Activated gamma-delta T cell (primary cell): ENCODE results near the gene GMIP.
"Not testable (repeated sequence)": the region's sequence is repeated elsewhere in the genome, so short reads cannot be mapped to it uniquely, and the experiment has no call there.

Experiments
- DNase-seq: peaks from one replicate; lab custom pipeline; 2025; lab: John Stamatoyannopoulos, UW
- total RNA-seq, 2 donors: gene quantifications; one replicate each; lab custom pipeline; 2026; lab: John Stamatoyannopoulos, UW

The GMIP gene
- total RNA-seq = 142 reads per million in 2 donors

DNA sequence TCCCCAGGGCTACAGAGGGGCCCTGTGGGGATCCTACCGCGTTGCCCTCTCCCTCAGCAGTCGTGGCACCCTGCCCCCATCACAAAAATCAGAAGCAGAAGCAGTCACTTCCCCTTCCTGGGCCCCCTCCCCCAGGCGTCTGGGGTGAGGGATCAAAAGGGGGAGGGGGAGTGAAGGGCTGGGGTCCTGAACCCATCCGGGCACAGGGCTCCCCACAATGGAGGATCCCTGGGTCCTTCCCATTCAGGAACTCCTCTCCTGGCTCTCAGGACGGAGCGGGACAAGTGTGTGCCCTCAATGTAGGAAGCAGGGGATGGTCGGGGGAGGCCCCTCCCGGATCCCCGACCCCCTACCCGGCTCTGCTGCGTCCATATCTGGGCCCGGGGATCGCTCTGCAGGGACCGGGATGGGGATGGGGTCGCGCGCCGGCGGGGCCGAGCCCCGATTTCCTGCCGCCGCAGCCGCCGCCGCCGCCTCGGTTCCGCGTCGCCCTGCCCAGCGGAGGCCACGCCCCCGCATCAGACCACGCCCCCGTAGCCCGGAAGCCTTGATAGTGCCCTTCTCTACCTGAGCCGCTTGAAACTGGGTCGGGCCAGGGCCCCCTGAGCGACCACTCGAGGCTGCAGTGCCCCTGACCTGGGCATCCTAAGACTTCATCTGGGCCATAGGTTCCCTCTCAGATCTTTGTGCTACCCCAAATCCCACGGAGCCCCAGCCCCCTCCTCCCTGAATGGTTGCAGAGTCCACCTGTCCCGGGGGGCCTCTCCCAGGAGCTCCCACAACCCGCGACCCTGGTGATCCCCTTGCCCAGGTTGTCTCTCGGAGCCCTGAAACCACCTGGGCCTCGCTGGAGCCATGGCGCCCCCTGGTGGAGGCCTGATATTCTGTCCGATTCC lies at the start of gene GMIP:
Gene GMIP, minus strand, starts transcription at position 500 of the 896 bp plus-strand sequence. Its CDS starts 128 bp downstream, at position 372.
- peak; percentile 74 for DNase-seq

- DNase-seq = no peak
Measured at GRCh38 chr19:19691683-19692082, 48.2 kb upstream of the GMIP start.

GRCh38 chr19:19689023-19689422 lies 45.6 kb upstream of the GMIP start:
- not testable (repeated sequence) for DNase-seq

- no peak for DNase-seq
Measured at GRCh38 chr19:19687090-19687489, 43.6 kb upstream of the GMIP start.

DNA sequence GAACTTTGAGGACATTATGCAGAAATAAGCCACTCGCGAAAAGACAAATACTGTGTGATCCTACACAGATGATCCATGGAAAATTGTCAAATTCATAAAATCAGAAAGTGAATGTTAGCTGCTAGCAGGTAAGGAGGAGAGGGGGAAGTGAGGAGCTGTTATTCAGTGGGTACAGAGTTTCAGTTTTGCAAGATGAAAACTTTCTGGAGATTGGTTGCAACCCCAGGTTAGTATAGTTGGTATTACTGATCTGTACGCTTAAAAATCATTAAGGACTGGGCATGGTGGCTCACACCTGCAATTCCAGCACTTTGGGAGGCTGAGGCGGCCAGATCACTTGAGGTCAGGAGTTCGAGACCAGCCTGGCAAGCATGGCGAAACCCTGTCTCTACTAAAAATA lies 43.1 kb upstream of the GMIP start:
- DNase-seq = no peak

GRCh38 chr19:19686119-19686518 lies 42.7 kb upstream of the GMIP start:
- not testable (repeated sequence) for DNase-seq

DNA sequence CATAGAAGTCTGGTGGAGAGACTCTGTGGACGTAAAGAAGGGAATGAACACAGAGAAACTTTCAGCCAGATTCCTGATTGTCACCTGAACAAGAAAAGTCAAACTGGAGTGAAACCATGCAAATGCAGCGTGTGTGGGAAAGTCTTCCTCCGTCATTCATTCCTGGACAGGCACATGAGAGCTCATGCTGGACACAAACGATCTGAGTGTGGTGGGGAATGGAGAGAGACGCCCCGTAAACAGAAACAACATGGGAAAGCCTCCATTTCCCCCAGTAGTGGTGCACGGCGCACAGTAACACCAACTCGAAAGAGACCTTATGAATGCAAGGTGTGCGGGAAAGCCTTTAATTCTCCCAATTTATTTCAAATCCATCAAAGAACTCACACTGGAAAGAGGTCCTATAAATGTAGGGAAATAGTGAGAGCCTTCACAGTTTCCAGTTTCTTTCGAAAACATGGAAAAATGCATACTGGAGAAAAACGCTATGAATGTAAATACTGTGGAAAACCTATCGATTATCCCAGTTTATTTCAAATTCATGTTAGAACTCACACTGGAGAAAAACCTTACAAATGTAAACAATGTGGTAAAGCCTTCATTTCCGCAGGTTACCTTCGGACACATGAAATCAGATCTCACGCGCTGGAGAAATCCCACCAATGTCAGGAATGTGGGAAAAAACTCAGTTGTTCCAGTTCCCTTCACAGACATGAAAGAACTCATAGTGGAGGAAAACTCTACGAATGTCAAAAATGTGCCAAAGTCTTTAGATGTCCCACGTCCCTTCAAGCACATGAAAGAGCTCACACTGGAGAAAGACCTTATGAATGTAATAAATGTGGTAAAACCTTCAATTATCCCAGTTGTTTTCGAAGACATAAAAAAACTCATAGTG lies 36.0 kb upstream of the GMIP start:
- no peak for DNase-seq

DNA sequence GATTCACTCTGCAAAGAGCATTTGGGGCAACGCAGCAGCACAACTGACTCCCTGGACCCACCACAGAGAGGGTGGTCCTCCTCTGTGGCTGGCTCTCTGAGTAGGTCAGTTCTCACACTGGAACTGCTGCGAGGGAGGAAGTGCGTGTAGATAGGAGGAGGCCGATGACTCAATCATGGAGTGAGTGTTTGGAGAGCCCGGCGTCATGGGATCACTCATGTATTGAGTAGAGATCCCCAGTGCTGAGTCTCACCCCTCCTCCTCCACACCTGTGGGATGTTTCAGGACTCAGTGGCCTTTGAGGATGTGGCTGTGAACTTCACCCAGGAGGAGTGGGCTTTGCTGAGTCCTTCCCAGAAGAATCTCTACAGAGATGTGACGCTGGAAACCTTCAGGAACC lies 34.1 kb upstream of the GMIP start:
- DNase-seq = no peak

GRCh38 chr19:19674315-19674714 lies 30.9 kb upstream of the GMIP start:
- no peak for DNase-seq

DNA sequence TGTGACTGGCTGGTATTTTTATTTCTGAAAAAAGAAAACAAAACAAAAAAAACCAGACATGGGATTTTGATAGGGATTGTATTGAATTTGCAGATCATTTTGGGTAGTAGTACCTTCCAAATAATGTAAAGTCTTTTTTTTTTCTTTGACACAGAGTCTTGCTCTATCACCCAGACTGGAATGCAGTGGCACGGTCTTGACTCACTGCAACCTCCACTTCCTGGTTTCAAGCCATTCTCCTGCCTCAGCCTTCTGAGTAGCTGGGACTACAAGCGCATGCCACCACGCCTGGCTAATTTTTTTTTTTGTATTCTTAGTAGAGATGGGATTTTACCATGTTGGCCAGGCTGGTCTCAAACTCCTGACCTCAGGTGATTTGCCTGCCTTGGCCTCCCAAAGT lies 29.4 kb upstream of the GMIP start:
- DNase-seq = no peak

GRCh38 chr19:19670070-19670551 lies 26.7 kb upstream of the GMIP start:
- DNase-seq = no peak

- peak; percentile 81 for DNase-seq
Measured at GRCh38 chr19:19668230-19669012, 25.0 kb upstream of the GMIP start, which contains the start of gene ZNF101. Gene ZNF101, plus strand, starts transcription at chr19:19668839. Its CDS starts 125 bp downstream, at chr19:19668964.

DNA sequence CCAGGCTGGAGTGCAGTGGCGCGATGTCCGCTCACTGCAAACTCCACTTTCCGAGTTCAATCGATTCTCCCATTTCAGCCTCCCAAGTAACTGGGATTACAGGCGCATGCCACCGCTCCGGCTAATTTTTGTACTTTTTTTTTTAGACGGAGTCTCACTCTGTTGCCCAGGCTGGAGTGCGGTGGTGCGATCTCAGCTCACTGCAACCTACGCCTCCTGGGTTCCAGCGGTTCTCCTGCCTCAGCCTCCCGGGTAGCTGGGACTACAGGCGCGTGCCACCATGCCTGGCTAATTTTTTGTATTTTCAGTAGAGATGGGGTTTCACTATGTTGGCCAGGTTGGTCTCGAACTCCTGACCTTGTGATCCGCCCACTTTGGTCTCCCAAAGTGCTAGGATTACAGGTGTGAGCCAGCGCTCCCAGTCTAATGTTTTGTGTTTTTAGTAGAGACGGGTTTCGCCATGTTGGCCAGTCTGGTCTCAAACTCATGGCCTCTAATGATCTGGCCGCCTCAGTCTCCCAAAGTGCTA lies 22.0 kb upstream of the GMIP start:
- DNase-seq = not testable (repeated sequence)

DNA sequence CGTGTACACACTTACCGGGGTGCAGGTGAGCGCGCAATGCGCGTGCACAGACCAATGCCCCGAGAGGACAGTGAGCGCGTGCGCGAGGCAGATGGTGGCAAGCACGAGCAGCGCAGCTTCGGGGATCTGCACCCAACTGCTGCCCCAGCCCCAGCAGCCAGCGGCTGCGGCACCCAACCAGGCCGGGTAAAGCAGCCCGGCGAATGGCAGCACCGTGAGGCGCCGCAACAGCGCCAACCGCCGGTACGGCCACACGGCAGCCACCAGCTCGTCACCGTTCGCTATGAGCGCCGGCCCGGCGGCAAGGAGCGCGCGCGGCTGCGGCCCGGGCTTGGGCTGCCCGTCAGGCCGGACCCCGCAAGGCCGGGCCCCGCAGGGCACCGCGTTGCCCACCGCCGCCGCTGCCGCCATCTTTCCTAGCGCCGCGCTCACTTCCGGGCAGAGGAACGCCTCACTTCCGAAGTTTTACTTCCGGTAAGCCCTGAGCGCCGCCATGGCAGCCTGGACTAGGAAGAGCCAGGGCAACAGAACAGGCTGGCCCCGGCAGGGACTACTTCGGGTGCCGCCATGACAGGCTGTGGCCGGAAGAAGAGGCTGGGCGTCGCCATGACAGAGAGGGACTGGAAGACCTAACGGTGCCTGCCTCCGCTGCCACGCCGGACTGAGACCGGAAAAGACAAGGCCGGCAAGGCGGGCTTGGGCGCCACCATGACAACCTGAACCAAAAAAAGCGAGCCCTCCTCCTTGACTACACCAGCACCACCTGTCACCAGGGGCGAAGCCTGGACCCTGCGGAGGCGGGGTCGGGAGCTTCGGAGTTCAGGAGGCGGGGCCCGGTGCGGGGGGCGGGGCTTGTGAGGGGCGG lies 20.0 kb upstream of the GMIP start, which contains the start of gene ATP13A1:
Gene ATP13A1, minus strand, starts transcription at position 421 of the 865 bp plus-strand sequence. Its CDS starts 10 bp downstream, at position 411.
- peak; percentile 87 for DNase-seq

GRCh38 chr19:19662871-19663255 lies 19.4 kb upstream of the GMIP start:
- DNase-seq = no peak

DNA sequence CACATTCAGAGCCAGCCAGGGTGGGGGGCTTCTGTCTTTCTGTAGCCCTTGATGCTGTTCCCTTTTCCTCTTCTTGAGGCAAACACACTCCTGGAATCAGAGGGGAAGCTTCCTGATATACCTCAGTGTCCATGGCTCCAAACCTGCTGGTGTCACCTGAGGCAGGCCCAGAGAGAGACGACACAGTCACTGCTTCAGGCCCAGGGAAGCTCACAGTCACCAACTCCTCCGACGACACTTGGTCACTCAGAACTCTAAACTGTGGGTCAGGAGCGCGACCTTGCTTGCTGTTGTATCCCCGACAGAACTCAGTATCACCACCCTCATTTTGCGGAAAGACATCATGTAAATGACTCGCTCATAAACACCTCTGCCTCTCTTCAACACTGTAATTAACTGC lies 18.9 kb upstream of the GMIP start:
- DNase-seq = no peak

GRCh38 chr19:19661675-19662251 lies 18.3 kb upstream of the GMIP start:
- DNase-seq = no peak

- DNase-seq = no peak
Measured at GRCh38 chr19:19661141-19661674, 17.8 kb upstream of the GMIP start.

DNA sequence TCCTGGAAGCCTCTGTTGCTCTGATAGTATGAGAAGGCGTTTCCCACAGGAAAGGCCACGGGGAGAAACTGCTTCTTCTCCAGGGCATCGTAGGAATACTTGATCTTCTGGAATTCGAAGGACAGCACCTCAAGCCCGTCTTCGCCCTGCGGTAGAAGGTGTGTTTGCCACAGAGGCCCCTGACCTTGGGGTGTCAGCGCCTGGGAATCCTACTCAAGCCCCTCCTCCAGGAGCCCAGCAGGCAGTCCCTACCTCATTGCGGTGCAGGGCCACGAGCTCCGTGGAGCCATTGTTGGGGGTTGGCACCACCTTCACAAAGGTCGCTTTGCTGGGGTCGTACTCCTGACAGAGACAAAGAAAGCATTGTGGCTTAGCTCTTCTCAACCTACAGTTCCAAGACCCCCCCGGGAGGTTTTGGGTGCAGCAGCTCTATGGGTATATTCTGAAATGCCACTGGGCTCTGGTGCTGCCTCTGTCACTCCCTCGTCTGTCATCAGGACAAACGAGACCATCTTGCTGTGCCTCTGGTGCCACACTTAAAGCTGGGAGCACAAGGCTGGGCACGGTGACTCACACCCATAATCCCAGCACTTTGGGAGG lies 16.3 kb upstream of the GMIP start:
- no peak for DNase-seq
